ENCODE data around the gene HM13. TPM values are rescaled to one million over a fixed set of nuclear protein-coding genes. Genes with fewer than 3 reads are reported as not detected.

Gene HM13
- total RNA-seq, 1 experiment from 2014 or later, result 103 TPM

DNA sequence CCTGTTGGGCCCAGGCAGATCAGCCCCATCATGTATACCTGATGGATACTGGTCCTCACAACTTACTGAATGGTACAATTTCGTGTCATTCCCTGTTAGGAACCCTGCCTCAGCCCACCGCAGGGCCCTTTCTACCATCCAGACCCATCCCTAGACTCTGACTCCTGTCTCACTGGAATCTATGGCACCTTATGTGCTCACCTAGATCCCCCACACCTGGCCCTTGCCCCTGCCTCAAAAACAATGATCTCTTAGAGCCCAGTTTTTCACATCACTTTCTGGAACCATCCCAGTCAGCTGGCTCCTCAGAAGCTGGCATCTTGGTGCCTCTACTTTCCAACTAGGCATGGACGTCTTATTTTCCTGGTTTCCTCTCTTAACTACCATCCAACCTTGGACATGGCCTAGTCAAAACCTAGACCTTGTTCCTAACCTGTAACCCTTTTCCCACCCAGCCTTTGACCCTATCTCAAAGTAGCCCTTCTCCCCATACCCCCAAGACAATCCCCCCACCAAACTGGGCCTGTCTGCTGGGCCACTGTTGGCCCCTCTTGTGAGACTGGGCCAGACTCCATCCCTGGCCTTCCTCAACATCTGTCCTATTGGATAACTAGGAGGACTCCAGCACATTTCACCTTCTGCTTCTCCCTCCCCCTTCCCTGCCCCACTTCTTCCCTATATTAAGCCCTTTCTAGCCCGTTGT, 981 bp downstream of the HM13 start (continued):
- no peak for TF ChIP-seq ZNF317 (CRISPR knock-in tag; IDR thresholded peaks at IDR 0.05; ENCODE audit: borderline replicate concordance, low read depth)
- no peak for TF ChIP-seq GRHL2 (CRISPR knock-in tag; IDR thresholded peaks at IDR 0.05; ENCODE audit: insufficient replicate concordance, severe bottlenecking)
- TF ChIP-seq, protein P1, sequence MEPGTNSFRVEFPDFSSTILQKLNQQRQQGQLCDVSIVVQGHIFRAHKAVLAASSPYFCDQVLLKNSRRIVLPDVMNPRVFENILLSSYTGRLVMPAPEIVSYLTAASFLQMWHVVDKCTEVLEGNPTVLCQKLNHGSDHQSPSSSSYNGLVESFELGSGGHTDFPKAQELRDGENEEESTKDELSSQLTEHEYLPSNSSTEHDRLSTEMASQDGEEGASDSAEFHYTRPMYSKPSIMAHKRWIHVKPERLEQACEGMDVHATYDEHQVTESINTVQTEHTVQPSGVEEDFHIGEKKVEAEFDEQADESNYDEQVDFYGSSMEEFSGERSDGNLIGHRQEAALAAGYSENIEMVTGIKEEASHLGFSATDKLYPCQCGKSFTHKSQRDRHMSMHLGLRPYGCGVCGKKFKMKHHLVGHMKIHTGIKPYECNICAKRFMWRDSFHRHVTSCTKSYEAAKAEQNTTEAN (CRISPR knock-in tag; IDR thresholded peaks at IDR 0.05), result no peak
- TF ChIP-seq ATF1 (CRISPR knock-in tag; IDR thresholded peaks at IDR 0.05), result no peak
- TF ChIP-seq ATF6 (CRISPR knock-in tag; IDR thresholded peaks at IDR 0.05), result no peak
- no peak for TF ChIP-seq NR2C2 (CRISPR knock-in tag; IDR thresholded peaks at IDR 0.05)

DNA sequence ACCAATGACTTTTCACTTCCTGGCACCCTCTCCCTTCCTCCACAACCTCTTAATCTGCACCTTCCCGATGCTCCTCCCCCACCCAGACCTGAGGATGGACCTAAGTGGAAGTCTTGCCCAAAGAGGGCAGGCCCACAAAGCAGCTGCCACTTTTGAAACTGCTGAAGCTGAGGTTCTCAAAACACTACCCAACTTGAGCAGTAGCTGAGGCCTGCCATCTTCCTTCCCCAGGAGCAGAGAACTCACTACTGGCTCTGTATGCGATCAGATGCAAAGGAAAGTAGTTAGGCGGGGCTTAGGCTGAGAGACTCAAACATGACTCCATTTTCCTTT, 1.5 kb downstream of the HM13 start:
- no peaks in the 10 kb centered on the region for H3K9me3 Mint-ChIP-seq
- no peak overlapping the region for H3K4me3 Mint-ChIP-seq
- no peaks in the 10 kb centered on the region for H3K4me1 Mint-ChIP-seq
- DNase-seq (ENCODE audit: low spot score), result no peak
- ATAC-seq, result no peak
- no peak overlapping the region for H3K27ac Mint-ChIP-seq
- POLR2A ChIA-PET, result no interaction called here
- CTCF ChIA-PET, result no interaction called here
- H3K27me3 Mint-ChIP-seq (ENCODE audit: low read depth), result no peaks in the 10 kb centered on the region
- H3K36me3 Mint-ChIP-seq, result peaks cover 3% of the 10 kb centered on the region
- TF ChIP-seq FOXP1 (CRISPR knock-in tag; IDR thresholded peaks at IDR 0.05; ENCODE audit: borderline replicate concordance), result no peak
- no peak for TF ChIP-seq ESRRA (CRISPR knock-in tag; IDR thresholded peaks at IDR 0.05; ENCODE audit: borderline replicate concordance)
- TF ChIP-seq GRHL2 (CRISPR knock-in tag; IDR thresholded peaks at IDR 0.05; ENCODE audit: insufficient replicate concordance, severe bottlenecking), result no peak
- no peak for TF ChIP-seq ATF2 (CRISPR knock-in tag; IDR thresholded peaks at IDR 0.05; ENCODE audit: borderline replicate concordance, low read depth)
- no peak for TF ChIP-seq ZNF138 (CRISPR knock-in tag; conservative IDR thresholded peaks at IDR 0.05)
- no peak for TF ChIP-seq ZNF532 (CRISPR knock-in tag; IDR thresholded peaks at IDR 0.05; ENCODE audit: borderline replicate concordance)
- TF ChIP-seq, protein P2, sequence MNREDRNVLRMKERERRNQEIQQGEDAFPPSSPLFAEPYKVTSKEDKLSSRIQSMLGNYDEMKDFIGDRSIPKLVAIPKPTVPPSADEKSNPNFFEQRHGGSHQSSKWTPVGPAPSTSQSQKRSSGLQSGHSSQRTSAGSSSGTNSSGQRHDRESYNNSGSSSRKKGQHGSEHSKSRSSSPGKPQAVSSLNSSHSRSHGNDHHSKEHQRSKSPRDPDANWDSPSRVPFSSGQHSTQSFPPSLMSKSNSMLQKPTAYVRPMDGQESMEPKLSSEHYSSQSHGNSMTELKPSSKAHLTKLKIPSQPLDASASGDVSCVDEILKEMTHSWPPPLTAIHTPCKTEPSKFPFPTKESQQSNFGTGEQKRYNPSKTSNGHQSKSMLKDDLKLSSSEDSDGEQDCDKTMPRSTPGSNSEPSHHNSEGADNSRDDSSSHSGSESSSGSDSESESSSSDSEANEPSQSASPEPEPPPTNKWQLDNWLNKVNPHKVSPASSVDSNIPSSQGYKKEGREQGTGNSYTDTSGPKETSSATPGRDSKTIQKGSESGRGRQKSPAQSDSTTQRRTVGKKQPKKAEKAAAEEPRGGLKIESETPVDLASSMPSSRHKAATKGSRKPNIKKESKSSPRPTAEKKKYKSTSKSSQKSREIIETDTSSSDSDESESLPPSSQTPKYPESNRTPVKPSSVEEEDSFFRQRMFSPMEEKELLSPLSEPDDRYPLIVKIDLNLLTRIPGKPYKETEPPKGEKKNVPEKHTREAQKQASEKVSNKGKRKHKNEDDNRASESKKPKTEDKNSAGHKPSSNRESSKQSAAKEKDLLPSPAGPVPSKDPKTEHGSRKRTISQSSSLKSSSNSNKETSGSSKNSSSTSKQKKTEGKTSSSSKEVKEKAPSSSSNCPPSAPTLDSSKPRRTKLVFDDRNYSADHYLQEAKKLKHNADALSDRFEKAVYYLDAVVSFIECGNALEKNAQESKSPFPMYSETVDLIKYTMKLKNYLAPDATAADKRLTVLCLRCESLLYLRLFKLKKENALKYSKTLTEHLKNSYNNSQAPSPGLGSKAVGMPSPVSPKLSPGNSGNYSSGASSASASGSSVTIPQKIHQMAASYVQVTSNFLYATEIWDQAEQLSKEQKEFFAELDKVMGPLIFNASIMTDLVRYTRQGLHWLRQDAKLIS (CRISPR knock-in tag; IDR thresholded peaks at IDR 0.05; ENCODE audit: borderline replicate concordance), result no peak
- TF ChIP-seq, protein P3, sequence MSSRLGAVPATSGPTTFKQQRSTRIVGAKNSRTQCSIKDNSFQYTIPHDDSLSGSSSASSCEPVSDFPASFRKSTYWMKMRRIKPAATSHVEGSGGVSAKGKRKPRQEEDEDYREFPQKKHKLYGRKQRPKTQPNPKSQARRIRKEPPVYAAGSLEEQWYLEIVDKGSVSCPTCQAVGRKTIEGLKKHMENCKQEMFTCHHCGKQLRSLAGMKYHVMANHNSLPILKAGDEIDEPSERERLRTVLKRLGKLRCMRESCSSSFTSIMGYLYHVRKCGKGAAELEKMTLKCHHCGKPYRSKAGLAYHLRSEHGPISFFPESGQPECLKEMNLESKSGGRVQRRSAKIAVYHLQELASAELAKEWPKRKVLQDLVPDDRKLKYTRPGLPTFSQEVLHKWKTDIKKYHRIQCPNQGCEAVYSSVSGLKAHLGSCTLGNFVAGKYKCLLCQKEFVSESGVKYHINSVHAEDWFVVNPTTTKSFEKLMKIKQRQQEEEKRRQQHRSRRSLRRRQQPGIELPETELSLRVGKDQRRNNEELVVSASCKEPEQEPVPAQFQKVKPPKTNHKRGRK (CRISPR knock-in tag; IDR thresholded peaks at IDR 0.05; ENCODE audit: borderline replicate concordance), result no peak
- TF ChIP-seq ATF3 (CRISPR knock-in tag; conservative IDR thresholded peaks at IDR 0.05), result no peak
- TF ChIP-seq RELA (CRISPR knock-in tag; IDR thresholded peaks at IDR 0.05; ENCODE audit: borderline replicate concordance), result no peak
- TF ChIP-seq ZNF121 (CRISPR knock-in tag; IDR thresholded peaks at IDR 0.05), result no peak

Measured in WTC11 (cell line).